GM19324 (cell line): Measurements from ENCODE around the gene THRB.
"Not testable (repeated sequence)": the region's sequence is repeated elsewhere in the genome, so short reads cannot be mapped to it uniquely, and the experiment has no call there.

Source experiments
- ATAC-seq: cut with Tn5 transposase; IDR thresholded peaks from one replicate; pipeline ENCODE4 v1.9.1; 2021; ENCODE audit warnings: mild to moderate bottlenecking, moderate library complexity; ENCODE audit not compliant: unreplicated experiment, low FRiP score

Gene THRB

DNA sequence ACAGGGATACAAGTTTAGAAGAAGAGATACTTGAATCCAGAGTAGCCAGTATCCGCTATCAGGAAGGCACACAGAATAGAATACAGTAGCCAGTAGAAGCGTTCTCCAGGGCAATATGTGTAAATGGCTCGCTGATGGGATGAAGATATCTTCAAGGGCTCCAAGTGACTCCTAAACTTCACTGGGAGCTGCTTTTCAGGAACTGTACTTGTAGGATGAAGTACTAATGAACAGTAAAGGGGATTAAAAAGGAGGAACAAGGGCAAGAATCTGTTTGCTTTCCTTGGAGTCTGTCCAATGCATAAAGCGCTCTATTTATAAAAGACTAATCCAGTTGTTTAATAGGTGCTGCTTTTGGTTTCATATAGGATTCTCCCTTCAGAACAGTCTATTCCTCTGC lies 78.4 kb downstream of the THRB start:
- no peak for ATAC-seq

DNA sequence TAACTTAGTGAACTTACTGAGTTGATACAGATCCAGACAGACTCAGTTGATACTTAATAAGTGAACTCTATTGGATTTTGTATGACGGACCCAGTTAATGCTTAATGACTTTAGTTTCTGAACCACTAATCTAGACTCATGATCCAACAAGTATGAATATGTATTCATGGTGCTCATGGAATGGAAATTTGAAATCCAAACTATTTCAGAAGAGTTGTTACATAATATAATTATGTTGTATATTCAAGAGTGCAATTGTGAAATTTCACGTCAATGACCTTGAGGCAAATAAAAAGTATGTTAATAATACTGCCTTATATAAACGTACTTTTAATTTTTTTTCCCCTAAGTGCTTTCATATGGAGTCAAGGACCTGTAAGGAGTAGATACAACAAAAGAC lies 78.8 kb downstream of the THRB start:
- no peak for ATAC-seq

DNA sequence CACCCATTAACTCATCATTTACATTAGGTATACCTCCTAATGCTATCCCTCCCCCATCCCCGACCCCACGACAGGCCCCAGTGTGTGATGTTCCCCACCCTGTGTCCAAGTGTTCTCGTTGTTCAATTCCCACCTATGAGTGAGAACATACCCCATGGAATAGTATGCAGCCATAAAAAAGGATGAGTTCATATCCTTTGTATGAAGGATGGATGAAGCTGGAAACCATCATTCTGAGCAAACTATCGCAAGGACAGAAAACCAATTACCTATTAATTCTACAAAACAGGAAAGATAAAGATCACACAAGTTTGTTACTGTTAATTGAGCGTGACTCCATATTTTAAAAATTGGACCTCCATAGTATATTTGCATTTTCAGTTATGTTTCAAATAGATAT lies 81.0 kb downstream of the THRB start:
- not testable (repeated sequence) for ATAC-seq

DNA sequence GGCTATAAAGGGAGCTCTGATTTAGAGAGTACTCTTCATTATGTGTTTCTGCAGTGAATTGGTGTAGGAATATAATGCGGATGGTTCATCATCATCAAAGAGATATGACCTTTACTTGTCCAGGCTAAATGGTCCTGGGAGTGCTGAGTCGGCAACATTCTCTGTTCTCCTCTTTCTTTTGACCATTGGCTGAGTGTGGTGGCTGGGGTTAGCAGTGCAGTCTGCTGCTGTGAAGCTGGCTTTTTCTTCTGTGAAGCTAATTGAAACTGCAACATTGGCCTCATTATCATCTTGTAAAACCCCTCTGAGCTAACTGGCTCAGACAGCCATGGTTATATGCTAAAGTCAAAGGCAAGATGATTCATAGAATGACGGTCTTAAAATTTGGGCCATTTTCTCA lies 83.8 kb downstream of the THRB start:
- ATAC-seq = no peak

DNA sequence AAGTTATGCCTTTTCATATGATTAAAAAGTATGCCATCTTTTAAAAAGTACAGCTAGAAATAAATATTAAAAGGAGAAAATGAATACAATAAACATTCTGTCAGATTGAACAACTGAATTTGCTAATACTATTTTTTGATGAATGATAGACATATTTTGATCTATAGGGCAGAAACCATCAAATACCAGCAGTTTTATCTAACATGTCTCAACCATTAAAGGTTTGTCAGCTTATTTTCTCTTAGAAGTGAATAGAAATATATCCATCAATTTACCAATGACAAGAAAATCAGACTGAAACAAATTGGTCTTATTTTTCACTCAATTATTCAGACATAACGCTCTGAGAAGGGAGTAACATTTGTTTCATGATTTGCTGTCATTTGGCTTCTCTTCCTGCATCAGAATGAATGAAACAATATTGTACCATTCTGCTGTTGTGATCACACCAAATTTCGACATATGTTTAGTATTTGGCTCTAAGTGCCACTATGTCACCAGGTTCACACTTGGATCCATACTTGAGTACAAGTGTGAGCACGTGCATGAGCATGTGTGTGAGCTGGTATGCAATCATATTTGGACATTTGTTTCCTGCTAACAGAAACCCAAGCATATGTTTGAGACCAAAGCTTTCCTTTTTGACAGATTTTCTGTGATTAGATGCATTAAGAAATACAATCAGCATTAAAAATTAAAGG lies 86.5 kb downstream of the THRB start:
- no peak for ATAC-seq

DNA sequence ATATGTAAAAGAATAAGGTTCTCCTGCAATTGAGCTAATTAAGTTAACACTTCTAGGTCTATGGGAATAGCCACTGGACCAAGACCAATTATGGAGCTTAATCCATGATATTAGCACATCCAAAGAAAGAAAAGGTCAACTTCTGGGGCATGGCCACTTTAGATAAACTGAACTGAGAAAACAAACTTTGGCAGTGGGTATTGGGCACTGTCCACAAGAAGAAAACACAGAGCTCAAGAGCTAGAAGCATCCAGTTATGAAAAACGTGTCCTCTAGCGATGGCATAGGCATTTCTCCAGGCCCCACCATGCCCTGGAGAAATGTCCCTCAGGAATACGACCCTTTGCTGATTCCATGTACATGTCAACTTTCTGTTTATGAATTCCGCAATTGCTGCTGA lies 87.8 kb downstream of the THRB start:
- no peak for ATAC-seq

DNA sequence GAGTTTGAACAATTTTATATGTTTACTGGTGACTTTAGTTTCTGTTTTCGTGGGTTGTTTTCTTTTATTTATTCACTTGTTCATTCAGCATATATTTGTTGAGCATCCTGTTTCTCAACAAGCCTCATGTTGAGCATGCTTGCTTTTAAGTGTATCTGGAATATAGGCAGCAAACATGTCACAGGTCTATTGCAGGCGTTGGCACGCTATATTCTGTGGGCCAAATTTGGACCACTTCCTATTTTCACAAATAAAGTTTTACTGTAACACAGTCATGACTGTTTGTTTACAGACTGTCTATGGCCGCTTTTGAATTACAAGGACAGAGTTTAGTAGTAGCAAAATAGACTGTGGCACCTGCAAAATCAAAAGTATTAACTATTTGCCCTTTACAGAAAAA lies 89.6 kb downstream of the THRB start:
- ATAC-seq = no peak

DNA sequence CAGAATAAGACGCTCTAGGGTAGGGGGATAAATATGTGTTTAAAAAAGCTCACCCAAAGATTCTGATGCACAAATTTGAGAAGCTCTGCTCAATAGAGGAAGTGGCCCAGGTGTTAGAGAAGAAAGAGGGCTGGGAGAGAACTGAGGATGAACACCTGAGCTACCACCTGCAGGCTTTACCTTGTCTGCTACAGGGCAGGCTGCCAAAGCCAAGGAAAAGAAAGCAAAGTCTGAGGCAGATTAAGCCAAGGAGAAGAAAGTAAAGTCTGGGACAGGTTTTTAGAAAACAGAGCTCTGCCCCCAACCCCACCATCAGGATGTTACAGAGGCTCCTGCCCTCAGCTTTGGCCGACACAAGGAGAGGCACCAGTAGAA lies 92.9 kb downstream of the THRB start:
- no peak for ATAC-seq

DNA sequence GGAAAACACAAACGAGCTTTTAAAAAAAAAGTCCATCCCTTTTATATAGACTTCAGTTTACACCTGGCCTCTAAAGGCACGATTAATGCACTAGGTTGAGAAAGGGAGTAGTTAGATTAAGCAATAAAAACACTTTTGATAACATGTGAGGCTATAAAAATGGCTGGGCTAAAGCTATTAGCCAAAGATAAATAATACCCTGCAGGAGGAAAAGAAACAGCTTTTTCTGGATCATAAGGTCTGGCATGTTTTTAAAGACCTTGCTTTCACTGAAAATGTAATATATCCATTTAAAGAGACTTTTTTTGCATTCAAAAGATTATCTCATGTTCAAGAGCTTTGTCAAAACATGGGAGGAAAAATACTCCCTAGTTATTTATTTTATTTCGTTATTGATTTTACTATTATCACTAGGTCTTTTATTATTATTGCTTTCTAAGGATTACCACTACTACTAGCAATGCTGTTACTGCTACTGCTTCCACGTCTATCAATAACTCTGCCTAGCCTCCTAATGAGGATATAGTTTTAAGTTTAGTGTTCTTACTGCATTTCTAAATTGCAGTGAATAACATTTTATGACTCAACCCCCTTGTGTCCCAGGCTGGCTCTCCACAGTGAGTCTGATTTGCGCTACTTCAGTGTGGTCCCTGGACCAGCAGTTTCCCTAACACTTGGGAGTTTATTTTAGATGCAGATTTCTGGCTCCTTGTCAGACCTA lies 93.4 kb downstream of the THRB start:
- ATAC-seq = no peak

DNA sequence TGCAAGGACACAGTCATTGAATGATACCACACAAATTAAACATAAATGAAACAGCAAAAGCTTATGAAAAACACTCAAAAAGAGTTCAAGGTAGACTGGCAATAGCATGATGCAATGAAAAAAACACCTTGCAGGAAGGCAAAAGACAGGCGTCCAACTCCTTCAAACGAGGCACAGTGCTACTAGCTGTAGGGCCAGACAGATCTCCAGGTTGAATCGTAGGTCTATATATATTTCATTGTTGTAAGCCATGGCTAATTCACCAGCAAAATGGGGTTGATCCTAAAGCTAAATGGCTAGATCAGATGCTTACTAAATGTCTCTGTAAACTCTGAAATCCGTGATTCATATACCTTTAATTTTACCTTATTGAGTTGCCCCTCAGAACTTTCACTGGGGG lies 94.2 kb downstream of the THRB start:
- ATAC-seq = no peak

DNA sequence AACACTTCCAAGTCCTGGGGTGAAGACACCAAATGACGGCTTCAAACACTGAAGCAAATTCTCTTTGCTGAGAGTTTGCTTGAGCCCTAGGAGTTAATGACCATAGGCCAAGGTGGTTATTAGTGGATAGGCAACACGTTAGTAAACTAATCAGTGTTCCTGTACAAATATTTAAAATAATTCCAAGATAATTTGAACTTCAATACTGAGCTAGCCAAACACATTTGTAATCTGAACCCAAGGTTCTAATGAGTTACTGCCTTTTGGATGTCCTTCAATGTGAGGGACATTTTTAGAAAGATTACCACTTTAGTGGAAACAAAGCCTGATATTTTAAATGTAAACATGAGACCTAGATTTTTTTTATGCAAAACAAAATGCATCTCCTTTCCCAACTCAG lies 94.6 kb downstream of the THRB start:
- ATAC-seq = no peak

DNA sequence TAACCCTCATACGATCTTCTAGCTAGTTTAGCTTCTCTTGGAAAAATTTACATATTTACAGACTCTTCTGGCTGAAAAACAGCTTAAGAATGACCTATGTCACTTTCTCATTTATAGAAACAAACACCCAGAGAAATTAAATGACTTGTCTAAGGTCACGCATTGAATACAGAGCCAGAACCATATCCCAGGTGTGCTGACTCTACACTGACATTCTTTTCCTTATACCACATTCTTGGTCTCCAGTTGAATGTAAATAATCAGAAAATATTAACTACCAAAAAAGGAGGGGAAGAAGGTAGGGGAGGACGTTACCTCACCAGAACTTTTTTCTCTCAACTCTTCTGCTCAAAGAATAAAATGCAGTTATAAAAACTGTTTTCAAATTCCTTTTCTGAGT lies 95.0 kb downstream of the THRB start:
- ATAC-seq = no peak

DNA sequence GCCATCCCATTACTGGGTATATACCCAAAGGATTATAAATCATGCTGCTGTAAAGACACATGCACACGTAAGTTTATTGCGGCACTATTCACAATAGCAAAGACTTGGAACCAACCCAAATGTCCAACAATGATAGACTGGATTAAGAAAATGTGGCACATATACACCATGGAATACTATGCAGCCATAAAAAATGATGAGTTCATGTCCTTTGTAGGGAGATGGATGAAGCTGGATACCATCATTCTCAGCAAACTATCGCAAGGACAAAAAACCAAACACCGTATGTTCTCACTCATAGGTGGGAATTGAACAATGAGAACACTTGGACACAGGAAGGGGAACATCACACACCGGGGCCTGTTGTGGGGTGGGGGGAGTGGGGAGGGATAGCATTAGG lies 95.9 kb downstream of the THRB start:
- not testable (repeated sequence) for ATAC-seq

DNA sequence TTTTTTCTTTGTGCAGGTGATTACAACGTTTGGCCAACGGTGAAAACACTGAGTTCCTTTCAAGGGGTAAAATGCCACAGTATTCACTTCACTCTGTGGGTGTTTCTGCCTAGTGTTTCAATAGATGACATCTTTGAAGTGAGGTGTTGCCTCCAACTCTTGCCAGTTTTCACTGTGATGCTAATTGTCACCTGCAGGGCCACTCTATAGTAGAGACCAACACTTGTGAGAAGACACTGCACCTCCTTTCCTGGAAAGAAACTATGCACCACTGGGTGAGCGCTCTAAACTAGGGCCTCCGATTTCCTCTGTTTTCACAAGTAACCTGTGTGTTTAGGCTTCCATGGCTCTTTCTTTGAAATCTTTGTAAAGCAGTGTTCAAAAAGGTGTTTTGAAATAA lies 98.3 kb downstream of the THRB start:
- no peak for ATAC-seq

DNA sequence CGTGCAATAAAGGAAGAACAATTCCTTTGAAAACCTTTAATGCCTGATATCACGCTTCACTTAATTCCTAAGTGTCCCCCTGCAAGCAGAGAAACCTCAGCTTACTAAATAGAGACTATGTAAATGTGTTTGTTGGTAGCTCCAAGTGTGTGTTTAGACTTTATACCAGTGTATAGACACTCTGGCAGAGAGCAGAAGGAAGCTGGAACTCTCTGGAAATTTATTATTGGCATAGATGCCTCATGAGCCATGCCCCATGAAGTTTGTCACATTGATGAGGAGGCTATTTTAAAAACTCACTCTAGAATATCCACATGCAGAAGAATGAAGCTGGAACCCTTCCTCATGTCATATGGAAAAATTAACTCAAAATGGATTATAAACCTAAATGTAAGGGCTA lies 99.9 kb downstream of the THRB start:
- no peak for ATAC-seq

DNA sequence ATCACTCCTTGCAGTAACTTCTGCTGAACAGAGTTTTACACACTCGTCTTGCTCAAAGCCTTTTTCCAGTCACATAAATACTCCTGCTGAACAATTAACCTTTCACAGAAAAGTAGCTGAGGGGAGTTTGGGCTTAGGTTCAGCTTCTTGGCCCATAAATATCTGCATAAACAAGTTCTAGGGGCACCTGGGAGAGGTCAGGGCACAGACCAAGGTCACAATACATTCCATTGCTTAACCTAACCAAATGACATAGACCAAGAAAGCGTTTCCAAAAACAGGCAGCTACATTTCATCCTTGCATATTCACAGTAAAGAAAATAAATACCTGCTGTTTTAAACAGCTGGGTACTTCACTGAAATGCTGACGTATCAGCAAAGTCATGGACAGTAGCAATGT lies 101.3 kb downstream of the THRB start:
- ATAC-seq = no peak

DNA sequence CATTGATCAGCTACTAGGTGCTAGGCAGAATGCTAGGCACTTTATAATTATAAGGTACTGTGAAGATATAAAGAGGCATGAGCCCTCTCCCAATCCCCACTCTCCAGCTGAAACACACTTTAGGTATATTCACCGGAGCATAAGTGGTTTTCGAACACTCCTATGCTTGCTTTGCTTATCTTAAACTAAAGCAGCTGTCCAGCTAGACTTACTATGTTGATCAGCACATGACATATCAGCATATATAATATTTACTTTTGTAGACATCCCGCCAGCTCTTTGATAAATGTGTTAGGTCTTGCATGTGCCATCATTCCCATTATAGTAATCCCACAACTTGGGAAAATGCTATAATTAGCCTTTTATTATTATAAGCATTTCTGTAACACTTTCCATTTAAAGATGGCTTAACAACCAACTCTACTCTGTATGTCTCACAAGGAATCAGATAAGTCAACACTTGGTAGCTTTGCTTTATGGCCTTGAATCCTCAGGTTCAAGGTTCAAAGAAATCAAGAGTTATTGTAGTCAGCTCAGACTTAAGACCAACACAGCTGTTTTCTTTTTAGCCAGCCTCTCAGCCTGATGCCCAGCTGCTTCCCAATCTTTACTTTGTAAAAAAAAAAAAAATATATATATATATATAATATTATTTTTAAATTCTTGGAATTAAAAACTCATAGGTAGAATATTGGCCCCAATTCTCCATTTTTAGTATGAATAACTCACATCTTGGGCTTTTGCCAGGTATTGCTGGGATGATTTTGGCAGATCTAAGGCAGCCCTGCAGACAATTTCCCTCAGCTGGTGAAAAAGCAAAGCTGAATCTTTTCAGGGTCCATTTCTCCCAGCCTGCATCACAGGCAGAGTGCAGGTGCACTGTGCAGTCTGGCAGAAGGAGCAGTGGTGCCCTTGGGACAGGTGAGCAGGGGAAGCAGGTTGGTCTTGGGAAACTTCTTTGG lies 104.2 kb downstream of the THRB start:
- ATAC-seq = no peak

DNA sequence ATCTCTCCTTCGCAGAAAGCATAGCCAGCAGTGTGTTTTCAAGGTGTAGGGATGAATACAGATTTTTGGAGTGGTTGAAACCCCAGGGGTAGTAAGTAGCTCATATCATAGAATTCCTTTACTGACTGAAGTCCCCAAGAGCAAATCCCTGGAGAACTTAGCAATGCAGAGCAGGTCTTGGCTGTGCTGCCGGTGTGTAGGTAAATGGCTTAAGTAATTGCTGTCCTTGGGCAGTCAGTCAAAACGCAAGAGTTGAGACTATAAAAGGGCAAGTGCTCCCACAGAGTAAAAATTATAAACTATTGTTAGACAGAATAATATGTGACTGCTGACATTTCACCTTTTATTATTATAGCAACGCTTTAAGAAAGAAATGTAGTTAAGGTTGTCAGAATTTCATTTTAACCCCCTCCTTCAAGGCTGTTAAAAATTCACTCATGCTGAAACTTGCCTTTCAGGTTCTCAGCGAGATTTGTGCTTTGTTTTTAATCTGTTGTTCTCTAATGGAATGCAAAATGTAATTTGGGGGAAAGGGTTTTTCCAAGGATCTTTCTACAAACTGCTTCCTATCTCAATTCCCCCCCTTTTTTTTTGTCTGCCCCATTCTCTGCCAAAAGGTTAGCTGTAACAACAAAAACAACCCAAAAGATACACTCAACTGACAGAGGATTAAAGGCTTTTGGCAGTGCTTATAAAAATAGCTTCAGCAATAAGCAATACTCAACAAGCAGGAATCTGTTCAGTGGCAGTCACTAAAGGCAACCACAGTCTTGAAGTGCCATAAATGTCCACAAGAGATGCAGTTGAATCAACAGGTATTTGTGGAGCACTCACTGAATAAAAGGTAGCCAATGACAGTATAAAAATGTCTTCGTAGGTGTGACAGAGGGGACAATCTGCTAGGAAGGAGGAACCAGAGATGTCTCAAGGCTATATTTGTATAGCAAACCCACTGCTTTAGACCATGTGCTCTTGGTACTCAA lies 105.3 kb downstream of the THRB start:
- ATAC-seq = no peak

DNA sequence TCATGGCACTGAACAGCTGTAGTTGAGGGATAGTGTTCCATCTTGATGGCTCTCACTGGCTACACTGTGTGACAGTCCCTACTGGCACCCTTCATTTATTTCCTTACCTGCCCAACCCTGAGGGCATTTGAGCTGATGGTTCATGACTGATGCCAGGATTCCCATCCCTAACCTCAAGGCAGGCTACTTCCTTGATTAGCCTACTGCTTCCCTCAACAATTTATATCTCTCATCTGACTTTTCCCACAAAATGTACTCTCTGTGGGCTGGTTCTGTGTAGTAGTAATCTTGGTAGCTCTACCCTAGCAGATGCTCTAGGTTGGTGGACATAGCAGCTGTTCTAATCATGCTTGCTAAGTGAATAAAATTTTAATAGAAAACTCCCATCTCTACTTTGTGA lies 106.0 kb downstream of the THRB start:
- no peak for ATAC-seq

DNA sequence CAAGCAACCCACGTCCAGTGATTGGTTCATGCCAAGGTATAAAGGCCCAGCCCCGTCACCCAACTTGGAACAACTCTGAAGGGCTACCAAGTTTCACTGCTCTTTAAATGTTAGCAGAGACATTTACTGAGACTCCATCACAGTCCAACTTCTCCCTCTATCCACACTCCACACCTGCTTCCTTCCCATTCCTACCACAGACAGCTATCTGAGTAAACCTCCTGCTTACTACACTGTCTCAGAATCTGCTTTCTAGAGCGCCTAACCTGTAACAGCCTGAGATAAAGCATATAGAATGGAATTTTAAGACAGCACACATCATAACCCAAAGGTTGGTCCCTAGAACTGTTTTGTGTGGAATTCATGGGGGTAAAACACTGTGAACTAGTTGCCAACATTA lies 106.5 kb downstream of the THRB start:
- ATAC-seq = no peak
